ENCODE results near the gene TSPAN11.
A peak's percentile ranks its signal among the peaks of the same experiment; 100 is the strongest.

TSPAN11 gene

DNA sequence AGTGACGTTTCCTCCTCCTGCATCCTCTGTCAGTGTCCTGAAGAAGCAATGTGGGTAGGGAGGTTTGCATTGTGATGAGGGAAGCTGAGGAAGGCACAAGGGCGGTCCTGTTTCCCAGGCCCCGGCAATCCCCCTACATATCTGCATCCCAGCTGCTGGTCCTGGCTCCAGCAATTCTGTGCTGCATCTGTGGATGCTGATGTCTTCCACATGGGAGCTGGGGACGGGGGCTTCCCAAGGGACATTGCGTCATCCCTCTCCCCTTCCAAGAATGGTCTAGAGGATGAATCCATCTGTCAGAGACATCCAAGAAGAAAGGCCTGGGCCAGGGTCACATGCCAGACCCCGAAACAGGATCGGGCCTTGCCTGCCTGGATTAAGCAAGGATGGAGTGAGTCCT lies 52.1 kb downstream of the TSPAN11 start:
- no peak for DNase-seq (ENCODE audit: low read depth in 2 of 2)

DNA sequence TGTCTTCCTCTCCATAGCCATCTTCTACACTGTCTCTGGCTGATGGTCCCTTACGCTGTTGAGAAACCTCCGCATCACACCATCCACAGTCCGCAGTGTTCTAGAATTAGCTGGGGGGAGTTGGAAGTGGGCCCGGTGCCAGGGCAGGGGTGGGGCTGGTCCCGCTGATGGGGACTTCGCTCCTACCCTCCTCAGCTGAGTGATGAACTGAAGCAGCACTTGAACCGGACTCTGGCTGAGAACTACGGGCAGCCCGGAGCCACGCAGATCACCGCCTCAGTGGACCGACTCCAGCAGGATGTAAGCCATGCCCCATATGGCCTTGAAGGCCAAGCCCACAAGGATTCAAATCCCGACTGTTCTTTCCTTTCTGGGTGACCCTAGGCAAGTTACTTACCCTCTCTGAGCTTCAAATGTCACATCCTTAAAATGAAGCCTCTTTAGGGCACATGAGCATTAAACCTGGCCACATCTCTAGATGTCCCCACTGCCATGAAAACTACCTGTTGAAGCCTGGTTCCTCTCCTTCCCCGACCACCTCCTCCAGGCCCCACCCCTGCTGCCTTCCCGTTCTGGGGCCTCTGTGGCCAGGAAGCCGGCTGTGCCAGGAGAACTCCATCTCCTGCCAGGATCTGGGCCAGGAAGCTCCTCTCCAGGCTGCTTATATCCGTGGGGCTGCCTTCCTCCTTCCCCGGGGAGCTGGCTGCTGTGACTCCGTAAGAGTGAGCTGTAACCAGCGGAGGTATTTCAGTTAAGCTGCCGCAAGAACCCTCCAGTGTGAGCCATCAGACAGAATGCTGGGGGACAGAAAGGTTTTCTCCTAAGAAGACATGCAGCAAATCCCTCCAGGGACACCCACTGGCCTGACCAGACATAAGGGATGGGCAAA lies 53.1 kb downstream of the TSPAN11 start:
- DNase-seq (ENCODE audit: low read depth in 2 of 2), result no peak

DNA sequence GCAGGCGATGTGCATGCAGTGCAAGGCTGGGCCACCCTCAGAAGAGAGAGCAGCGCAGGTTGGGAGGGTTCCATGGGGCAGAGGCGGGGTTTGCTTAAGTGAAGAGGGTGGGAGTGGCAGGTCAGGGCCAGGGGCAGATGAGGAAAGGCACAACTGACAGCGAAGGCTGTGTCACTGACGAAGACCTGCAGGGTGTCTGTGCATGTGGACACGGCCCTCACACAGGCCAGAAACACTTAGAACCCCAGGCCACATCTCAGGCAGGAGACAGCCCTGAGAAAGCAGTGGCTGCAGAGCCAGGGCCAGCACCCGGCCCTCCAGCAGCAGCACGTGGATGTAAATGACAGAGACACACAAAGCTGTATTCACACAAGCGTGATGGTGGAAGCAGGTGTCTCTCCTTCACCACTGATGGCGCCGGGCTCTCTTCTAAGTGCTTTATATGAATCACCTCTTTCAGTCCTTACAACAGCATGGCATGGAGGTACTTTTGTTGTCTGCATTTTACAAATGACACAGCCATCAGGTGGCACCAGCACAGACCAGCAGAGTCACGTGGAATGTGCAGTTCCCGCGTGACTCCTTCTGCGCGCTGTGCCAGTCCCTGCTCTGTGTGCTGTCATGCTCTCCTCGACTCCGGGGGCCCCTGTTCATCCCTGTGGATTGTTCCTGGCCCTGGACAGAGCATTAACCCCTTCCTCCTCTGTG lies 54.6 kb downstream of the TSPAN11 start:
- DNase-seq (ENCODE audit: low read depth in 2 of 2), result no peak

DNA sequence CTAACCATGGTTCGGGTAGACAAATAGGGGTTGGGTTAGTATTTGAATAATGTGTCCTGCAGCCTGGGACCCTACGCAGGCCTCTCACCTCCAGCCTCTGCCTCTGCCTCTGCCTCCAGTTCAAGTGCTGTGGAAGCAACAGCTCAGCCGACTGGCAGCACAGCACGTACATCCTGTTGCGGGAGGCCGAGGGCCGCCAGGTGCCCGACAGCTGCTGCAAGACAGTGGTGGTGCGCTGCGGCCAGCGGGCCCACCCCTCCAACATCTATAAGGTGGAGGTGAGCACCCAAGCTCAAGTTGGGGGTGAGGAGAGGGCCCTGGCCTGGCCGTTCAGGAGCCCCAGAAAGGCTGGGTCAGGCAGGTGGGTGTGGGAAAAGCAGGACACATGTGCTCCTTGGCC lies 55.9 kb downstream of the TSPAN11 start:
- DNase-seq (ENCODE audit: low read depth in 2 of 2), result no peak

DNA sequence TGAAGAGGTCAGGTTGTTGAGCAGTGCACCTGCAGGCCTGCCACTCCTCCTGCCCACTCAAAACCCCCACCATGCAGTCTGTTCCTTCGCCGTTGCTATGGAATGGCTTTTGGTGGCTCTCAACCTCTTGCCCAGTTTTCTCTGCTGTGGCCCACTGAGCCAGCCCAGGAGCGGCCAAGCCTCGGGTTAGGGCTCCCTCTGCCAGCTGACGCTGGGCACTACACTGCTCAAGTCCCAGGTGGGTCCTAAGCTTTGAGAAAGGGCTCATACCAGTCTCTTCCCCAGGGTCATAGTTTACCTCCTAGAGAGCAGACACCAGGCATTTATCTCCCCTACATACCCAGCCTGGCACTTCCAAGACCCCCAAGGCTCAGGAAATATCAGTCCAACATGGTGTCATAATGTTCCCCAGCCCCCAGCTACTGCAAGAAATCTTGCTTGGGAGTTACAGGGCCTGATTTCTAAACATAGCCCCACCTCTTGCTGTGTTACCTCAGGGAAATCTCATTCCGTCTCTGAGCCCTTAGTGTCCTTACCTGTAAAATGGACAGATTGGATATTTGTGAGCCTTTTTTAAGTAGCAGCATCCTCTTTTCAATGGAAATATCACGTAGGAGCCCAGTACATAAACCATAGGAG lies 59.4 kb downstream of the TSPAN11 start:
- peak; percentile 9 to 14 for DNase-seq (ENCODE audit: low read depth in 2 of 2)

DNA sequence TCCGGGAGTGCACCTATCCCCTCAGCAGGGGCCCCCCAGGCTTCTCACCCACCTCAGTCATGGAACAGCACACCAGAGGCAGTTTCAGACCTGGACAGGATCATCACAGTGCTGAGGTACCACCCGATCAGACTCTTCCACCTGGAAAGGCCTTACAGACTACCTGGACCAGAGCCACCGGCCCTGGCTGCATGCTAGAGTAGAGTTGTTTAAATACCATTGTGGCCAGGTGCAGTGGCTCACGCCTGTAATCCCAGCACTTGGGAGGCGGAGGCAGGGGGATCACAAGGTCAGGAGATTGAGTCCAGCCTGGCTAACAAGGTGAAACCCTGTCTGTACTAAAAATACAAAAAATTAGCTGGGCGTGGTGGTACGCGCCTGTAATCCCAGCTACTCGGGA lies 61.5 kb downstream of the TSPAN11 start:
- DNase-seq (ENCODE audit: low read depth in 2 of 2), result no peak

DNA sequence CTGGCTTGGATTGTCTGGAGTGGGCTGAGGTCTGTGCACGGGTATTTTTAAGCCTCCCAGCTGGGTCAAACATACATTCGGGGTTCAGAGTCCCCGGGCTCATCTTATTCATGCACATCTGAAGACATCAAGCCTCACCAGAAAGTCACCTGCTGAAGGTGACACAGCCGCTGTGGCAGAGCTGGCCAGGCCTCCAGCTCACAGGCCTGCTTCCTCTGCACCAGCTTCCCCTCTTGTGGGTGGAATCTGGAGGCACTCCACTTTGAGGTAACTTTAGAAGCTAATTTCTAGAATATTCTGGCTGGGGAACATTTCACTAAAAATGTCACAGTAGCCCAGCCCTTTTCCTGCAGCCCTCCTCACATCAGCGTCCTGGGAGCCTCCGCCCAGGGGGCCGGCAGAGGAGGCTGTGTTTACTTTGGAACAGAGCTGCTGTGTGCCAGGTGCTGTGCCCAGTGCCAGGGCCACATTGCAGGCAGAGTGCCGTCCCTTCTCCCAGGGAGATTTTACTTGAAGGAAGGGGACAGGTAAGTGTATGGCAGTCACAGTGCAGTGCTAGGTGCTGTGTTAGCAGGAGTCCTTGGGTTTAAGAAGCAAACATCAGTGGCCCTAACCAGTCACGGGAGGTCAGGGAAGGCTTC lies 62.2 kb downstream of the TSPAN11 start:
- DNase-seq (ENCODE audit: low read depth in 2 of 2), result no peak

DNA sequence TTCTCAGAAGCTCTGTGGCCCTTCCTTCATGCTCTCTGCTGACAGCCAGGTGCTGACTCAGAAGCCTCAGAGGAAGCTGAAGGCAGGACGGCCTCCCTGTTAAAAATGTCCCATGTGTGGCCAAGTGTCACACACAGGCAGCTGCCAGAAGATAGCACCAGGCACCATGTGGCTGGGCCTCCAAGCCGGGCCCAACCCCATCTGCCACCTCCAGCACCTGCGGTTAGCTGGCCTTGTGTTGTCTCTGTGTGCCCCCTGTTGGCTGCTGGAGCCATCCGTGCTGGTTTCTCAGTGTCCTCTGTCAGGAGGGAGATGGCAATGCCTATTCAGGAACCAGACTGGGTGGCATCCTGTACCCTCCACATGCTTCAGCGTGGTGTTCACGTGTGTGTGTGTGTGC lies 63.2 kb downstream of the TSPAN11 start:
- no peak for DNase-seq (ENCODE audit: low read depth in 2 of 2)

DNA sequence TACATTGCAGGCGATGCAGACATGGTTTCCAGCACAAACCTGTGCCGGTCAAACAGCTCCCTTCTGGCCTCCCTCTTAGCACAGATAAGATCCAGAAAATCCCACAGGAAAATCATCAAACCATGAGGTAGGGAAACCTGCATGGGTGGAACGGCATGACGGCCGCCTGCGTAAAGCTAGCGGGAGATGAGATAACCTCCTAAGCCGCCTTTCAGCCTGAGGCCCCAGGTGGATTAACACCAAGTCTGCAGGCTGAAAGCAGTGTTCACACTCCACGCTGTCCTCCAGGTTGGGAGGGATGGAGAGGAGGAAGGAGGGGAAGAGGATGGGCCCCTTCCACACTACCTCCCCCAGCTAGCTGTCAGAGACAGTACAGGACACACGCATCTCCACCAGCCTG lies 63.8 kb downstream of the TSPAN11 start:
- DNase-seq (ENCODE audit: low read depth in 2 of 2), result no peak

DNA sequence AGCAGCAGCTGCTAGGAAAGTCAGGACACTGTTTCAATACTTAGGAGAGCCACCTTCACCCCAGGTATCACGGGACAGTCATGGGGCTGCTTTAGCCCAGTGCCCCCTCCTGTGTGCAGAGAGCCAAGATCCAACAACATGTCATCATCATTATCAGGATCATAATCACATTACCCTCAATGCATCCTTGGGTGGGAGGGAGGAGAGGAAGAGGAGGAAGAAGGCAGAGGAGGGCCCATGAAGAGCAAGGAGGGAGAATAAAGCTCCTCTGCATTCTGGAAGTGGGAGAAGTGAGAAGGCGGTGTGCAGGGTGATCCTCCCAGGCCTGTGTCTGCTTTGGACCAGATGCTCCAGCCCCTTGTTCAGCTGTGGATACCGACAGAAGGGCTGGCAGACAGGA lies 64.2 kb downstream of the TSPAN11 start:
- DNase-seq (ENCODE audit: low read depth in 2 of 2), result no peak

DNA sequence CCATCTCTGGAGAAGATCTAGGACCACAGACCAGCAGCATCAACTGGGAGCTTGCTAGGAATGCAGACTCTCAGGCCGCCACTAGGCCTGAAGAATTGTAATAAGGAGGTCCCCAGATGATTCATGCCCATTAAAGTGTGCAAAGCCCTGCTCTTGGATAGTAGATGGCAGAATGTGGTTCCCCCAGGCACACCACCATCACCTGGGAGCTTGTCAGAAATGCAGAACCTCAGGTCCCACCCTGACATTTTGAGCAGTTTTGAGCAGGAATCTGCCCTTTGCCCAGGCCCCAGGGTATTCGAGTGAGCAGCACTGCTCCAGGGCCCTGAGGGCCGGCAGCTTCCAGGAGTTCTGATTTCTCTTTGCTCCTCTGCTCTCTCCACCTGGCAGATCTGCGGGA lies 64.9 kb downstream of the TSPAN11 start:
- DNase-seq (ENCODE audit: low read depth in 2 of 2), result no peak

DNA sequence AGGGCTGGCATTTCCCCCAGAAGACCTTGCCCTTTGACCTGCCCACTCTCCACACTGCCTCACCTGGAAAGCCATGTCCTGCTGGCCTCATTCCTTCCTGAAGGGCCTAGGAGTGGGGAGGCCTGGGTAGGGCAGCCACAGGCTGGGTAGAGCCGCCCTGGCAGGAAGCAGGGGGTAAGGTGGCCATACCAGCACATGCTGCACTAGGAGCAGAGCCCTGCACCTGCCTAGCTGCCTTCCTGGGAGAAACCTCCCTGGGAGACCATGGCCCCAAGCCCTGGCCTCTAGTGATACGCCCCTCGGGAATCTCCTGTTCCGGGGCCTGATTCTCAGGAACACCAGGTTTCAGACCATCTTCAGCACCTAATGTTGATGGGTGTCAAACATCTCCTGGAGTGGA lies 65.8 kb downstream of the TSPAN11 start:
- no peak for DNase-seq (ENCODE audit: low read depth in 2 of 2)

DNA sequence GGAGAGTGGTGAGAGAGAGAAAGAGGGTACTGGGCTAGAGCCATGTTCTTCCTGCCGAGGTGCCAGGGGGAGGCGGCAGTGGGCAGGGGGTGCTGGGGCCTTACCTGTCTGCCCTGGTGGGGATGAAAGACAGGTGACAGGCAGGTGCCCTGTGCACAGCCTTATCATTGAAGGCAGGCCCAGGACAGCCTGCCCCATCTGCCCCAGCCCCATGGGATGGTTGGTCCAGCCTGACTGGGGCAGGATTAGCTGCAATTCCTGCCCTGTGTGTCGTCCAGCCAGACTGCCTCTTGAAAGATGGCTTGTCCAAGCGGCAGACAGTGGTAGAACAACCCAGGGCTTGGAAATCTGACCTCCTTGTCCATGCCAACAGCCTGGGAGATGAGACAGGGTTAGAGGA lies 67.2 kb downstream of the TSPAN11 start:
- DNase-seq (ENCODE audit: low read depth in 2 of 2), result no peak

DNA sequence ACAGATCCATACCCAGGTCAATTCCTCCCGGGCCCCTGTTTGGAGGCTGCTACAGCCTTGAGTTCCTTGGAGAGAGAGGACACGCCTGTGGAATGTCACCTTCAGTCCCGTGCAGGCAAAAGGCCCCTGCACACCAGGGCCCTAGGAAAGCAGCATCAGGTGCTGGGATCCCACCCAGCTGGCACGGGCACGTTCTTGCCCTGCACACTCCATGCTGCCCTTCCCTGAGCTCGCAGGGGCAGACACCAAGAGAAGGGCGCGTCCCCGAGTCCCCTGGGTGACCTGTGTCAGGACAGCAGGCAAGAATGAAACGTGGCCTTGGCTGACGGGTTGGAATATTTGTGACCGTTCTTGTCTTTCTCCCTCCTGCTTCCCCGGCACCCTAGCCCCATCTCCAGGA lies 67.7 kb downstream of the TSPAN11 start:
- DNase-seq (ENCODE audit: low read depth in 2 of 2), result no peak

DNA sequence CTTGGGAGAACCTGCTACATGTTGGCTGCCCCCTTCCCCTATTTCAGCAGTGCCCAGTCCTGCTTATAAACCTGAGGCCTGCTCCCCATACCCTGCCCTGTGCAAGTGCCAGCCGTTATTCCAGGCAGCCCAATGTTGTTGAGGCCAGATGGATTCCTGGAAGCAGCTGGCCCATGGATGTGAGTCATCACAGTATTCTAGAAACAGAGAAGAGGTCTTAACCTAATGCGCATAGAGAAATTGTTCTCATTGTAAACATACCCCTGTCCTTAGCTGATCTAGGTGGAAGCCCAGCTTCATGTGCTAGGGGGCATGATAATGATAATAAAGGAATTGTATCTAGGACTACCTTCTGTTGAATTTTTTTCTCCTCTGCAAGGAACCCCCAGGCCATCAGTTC lies 69.7 kb downstream of the TSPAN11 start:
- no peak for DNase-seq (ENCODE audit: low read depth in 2 of 2)

DNA sequence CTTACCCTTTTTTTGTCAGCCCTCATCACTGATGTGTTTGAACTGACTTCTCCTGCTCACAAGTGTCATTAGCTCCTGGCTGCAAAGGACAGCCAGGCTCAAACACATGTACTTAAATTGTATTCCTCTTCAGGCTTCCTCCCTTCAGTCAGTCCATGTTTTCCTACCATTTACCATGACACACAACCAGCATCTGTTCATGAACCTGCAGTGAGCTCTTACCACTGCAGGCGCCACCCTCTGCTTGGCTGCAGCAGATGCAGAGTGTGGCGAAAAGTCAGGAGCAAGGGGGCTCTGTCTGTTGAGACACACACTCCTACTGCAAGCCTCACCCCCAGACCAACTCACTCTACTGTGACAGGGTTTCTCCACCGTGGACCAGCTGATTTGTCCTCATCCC lies 70.2 kb downstream of the TSPAN11 start:
- DNase-seq (ENCODE audit: low read depth in 2 of 2), result no peak

DNA sequence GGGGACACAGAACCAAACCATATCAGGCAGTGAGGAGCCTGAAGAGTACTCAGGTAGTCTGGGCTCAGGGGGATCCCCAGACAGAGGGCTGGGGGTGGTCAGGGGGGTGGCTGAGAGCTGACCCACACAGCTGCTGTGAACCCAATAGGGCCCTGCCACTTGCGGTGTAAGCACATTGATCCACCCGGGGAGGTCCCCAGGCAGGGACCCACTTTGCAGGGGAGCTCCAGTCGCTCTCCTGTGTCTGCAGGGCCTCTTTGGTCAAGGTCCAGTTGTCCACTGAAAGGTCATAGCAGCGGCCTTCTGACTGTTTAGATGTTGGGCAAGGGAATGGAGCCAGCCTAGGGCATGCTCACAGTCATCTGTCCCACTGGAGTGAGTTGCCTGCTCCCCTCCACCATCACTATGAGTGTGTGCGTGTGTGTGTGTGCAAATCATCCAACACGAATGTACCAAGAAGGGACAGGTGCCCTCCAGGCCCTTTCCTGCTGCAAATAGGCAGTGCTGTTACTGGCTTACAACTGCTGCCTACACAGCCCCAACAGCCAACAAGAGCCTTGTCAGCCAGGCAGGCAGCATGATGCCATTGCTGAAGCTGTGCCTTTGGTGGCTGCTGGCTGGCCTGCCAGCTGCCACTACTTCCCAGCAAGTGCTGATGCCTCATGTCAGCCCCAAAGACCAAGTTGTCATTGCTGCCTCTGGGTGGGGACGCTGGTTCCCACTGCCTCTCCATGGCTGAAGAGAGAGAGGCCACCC lies 71.3 kb downstream of the TSPAN11 start:
- no peak for DNase-seq (ENCODE audit: low read depth in 2 of 2)

DNA sequence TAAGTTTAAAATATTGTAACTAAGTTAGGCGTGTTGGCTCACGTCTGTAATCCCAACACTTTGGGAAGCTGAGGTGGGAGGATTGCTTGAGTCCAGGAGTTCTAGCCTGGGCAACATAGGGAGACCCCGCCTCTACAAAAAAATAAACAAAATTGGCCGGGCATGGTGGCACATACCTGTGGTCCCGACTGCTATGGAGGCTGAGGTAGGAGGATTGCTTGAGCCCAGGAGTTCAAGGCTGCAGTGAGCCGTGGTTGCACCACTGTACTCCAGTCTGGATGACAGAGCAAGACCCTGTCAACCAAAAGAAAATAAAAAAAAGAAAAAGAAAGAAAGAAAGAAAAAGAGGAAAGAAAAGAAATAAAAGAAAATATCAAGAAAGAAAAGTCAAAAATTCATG lies 72.5 kb downstream of the TSPAN11 start:
- no peak for DNase-seq (ENCODE audit: low read depth in 2 of 2)

DNA sequence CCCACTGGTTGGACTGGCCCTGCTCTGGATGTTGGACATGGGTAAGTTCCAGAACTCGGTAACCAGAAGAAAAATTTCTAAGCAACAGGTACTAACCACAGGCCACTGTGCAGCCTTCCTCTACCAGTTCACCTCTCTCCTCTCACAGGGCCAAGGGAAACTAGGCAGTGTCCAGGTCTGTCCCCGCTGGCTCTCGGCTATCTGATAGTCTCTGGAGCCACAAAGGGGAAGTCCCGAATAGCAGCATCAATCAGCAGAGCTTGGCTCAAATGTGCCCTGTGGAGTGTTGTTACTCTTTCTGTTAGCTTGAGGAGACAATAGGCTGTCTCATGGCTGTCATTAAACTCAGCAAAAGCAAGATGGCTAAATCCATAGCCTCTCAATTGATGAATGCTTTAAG lies 73.2 kb downstream of the TSPAN11 start:
- DNase-seq (ENCODE audit: low read depth in 2 of 2), result no peak

DNA sequence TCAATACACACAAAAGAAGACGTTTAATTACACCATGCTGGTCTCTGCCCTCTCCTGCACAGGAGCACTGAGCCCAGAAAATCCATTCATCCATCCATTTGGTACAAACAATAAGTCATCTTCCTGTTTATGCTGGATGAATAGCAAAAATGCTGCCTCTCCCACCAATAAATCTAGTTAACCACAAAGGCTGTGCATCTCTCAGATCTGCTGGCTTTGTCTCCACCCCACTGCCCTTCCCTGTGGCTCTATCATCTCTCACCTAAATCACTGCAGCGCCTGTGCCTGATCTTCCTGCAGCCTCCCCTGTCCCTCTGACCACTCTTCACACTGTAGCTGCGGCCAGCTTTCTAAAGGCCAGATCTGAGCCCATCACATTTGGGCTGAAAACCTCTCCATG lies 74.2 kb downstream of the TSPAN11 start:
- DNase-seq (ENCODE audit: low read depth in 2 of 2), result no peak

DNA sequence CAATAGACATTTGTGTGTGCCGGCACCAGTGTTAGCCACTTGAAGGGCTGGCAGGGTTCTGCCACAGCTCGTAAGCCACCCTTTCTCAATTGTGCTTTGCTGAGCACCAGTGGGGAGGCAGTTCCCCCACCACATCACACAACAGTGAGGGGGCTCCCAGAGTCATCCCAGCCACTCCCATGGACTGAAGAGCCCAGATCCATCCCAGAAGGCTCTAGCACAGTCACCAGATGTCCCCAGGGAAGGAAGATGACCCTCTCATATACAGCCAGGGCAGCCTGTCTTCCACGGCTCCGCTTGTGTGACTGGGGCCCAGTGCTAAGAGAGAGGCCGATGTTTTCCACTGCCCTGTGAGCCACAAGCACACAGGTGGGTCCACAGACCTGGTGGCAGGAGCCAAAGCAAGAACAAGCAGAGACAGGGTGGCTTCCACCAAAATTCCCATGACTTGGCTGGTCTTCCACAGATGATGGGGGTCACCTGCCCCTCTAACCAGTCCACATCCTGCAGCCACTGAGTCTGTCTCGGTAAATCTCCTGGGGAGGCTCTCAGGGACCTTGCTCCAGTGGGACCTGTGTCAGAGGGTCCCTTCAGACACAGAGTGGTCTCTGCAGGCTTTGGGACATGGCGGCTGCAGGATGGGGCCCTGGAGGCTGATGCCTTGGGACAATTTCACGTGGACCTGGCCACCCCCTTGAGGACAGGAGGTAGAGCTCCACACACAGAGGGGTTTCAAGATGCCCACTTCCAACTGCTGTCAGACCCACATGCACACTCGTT lies 75.2 kb downstream of the TSPAN11 start:
- no peak for DNase-seq (ENCODE audit: low read depth in 2 of 2)
